ENCODE data around the gene FAF1. TPM values are rescaled to one million over a fixed set of nuclear protein-coding genes. Genes with fewer than 3 reads are reported as not detected.

Gene FAF1
- total and polyA plus RNA-seq, 4 donors, result 8.6 to 45.0 (median 18.2) TPM

DNA sequence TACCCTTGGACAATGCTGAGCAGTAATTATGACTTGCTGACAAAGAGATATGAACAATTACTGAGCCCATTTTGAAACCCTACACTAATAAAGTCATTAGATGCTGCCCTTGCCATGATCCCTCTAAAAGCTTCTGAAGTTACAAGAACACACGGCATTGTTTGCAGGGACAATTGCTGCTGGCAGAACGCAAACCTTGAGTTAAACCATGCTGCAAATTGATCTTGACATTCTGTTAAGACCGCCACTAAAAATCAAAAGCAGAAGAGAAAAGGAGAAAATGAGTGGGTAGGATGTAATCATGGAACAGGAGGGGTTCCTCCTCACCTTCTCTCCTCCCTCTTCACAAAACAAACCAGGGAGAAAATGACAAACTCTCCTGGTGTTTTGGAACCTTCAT is 400.6 kb downstream of the FAF1 start:
- H3K36me3 ChIP-seq (ENCODE audit: control insufficient read depth in 4 of 4, insufficient read depth in 3 of 4, low read depth in 1 of 4, low read length in 3 of 4), result peaks cover 0 to 12% (median 1%) of the 10 kb centered on the region in 4 donors
- no peak overlapping the region for H3K9ac ChIP-seq (ENCODE audit: low read depth in 1 of 2, low read length in 2 of 2)
- no peaks in the 10 kb centered on the region for H3K27me3 ChIP-seq (ENCODE audit: control insufficient read depth in 4 of 4, insufficient read depth in 4 of 4, low read length in 3 of 4)
- TF ChIP-seq MAX (IDR thresholded peaks at IDR 0.05), result no peak
- TF ChIP-seq SP1 (IDR thresholded peaks at IDR 0.05), result no peak
- TF ChIP-seq FOXA1 (IDR thresholded peaks at IDR 0.05), result no peak
- no peak for TF ChIP-seq YY1 (IDR thresholded peaks at IDR 0.05)
- WGBS, result 98% methylated on average over 3 of the region's 3 CpGs
- H3K9me3 ChIP-seq (ENCODE audit: control insufficient read depth in 4 of 4, low read length in 3 of 4), result no peaks in the 10 kb centered on the region
- no peak overlapping the region for H3K27ac ChIP-seq (ENCODE audit: low read depth in 1 of 2, low read length in 2 of 2)
- DNase-seq (ENCODE audit: low spot score), result no peak
- H3K4me3 ChIP-seq (ENCODE audit: low read depth in 1 of 3, low read length in 3 of 3), result no peak overlapping the region
- H3K4me1 ChIP-seq (ENCODE audit: control insufficient read depth in 4 of 4, insufficient read depth in 4 of 4, low read length in 3 of 4), result no peaks in the 10 kb centered on the region

- no peak for DNase-seq (ENCODE audit: low spot score)
- Histone ChIP-seq H3K9me3 (ENCODE audit: control insufficient read depth in 4 of 4, low read length in 3 of 4) (no peaks in the 10 kb centered on the region), H3K9ac (ENCODE audit: low read depth in 1 of 2, low read length in 2 of 2) (no peak overlapping the region), H3K4me1 (ENCODE audit: control insufficient read depth in 4 of 4, insufficient read depth in 4 of 4, low read length in 3 of 4) (peaks cover 0 to 4% (median 0%) of the 10 kb centered on the region in 4 donors), H3K27ac (ENCODE audit: low read depth in 1 of 2, low read length in 2 of 2) (no peak overlapping the region), H3K36me3 (ENCODE audit: control insufficient read depth in 4 of 4, insufficient read depth in 3 of 4, low read depth in 1 of 4, low read length in 3 of 4) (no peaks in the 10 kb centered on the region), H3K4me3 (ENCODE audit: low read depth in 1 of 3, low read length in 3 of 3) (no peak overlapping the region), H3K27me3 (ENCODE audit: control insufficient read depth in 4 of 4, insufficient read depth in 4 of 4, low read length in 3 of 4) (no peaks in the 10 kb centered on the region)
- TF ChIP-seq ATF3 (IDR thresholded peaks at IDR 0.05), result no peak
- peak in 1 of 2 donors; percentile 65 for TF ChIP-seq HNF4A (conservative IDR thresholded peaks at IDR 0.05)
- 61% methylated on average over 2 of the region's 2 CpGs for WGBS
Measured at GRCh38 chr1:50553921-50554320, 406.1 kb downstream of the FAF1 start.

GRCh38 chr1:50548243-50548642 is 411.8 kb downstream of the FAF1 start:
- no peak for DNase-seq (ENCODE audit: low spot score)
- H3K9me3 ChIP-seq (ENCODE audit: control insufficient read depth in 4 of 4, low read length in 3 of 4), result no peaks in the 10 kb centered on the region
- H3K4me1 ChIP-seq (ENCODE audit: control insufficient read depth in 4 of 4, insufficient read depth in 4 of 4, low read length in 3 of 4), result peaks cover 0 to 4% (median 0%) of the 10 kb centered on the region in 4 donors
- H3K9ac ChIP-seq (ENCODE audit: low read depth in 1 of 2, low read length in 2 of 2), result no peak overlapping the region
- H3K36me3 ChIP-seq (ENCODE audit: control insufficient read depth in 4 of 4, insufficient read depth in 3 of 4, low read depth in 1 of 4, low read length in 3 of 4), result peaks cover 0 to 3% (median under 1%) of the 10 kb centered on the region in 4 donors
- H3K27me3 ChIP-seq (ENCODE audit: control insufficient read depth in 4 of 4, insufficient read depth in 4 of 4, low read length in 3 of 4), result no peaks in the 10 kb centered on the region
- TF ChIP-seq GABPA (IDR thresholded peaks at IDR 0.05 in 1 of 2, conservative IDR thresholded peaks at IDR 0.05 in 1 of 2) (no peak), NR2F2 (IDR thresholded peaks at IDR 0.05) (no peak), ZBTB33 (IDR thresholded peaks at IDR 0.05) (no peak), FOXA1 (IDR thresholded peaks at IDR 0.05) (no peak), YY1 (IDR thresholded peaks at IDR 0.05) (no peak), HNF4A (conservative IDR thresholded peaks at IDR 0.05) (no peak), MAX (IDR thresholded peaks at IDR 0.05) (no peak), JUND (IDR thresholded peaks at IDR 0.05) (no peak), REST (IDR thresholded peaks at IDR 0.05) (no peak)
- no peak overlapping the region for H3K27ac ChIP-seq (ENCODE audit: low read depth in 1 of 2, low read length in 2 of 2)
- 99% methylated on average over 1 of the region's 1 CpG for WGBS
- H3K4me3 ChIP-seq (ENCODE audit: low read depth in 1 of 3, low read length in 3 of 3), result no peak overlapping the region

All from liver (tissue), 9 donors.